GM18526 (cell line): ENCODE measurements around the gene HIF1A.

ENCODE experiments used
- POLR2A ChIP-seq: IDR thresholded peaks from 3 replicates; pipeline ENCODE4 v1.6.1; 2011; ENCODE audit not compliant: insufficient read length; ENCODE audit errors: extremely low read depth

The HIF1A gene

GRCh38 chr14:61698206-61698980, 3.1 kb downstream of the HIF1A start:
- no peak for TF ChIP-seq POLR2A

GRCh38 chr14:61699027-61699426, 3.7 kb downstream of the HIF1A start:
- no peak for TF ChIP-seq POLR2A

- no peak for TF ChIP-seq POLR2A
Observed at GRCh38 chr14:61700104-61700886, 5.0 kb downstream of the HIF1A start.

- TF ChIP-seq POLR2A = no peak
Observed at GRCh38 chr14:61701946-61702345, 6.6 kb downstream of the HIF1A start.

GRCh38 chr14:61703342-61704129, 8.2 kb downstream of the HIF1A start:
- TF ChIP-seq POLR2A = no peak

- no peak for TF ChIP-seq POLR2A
Observed at GRCh38 chr14:61704554-61704953, 9.2 kb downstream of the HIF1A start.

- TF ChIP-seq POLR2A = no peak
Observed at GRCh38 chr14:61705017-61705416, 9.7 kb downstream of the HIF1A start.

- TF ChIP-seq POLR2A = no peak
Observed at GRCh38 chr14:61706096-61706690, 10.9 kb downstream of the HIF1A start.

GRCh38 chr14:61710853-61711817, 15.8 kb downstream of the HIF1A start:
- no peak for TF ChIP-seq POLR2A

- TF ChIP-seq POLR2A = no peak
Observed at GRCh38 chr14:61712137-61712536, 16.8 kb downstream of the HIF1A start.

GRCh38 chr14:61713724-61714437, 18.6 kb downstream of the HIF1A start:
- no peak for TF ChIP-seq POLR2A

- no peak for TF ChIP-seq POLR2A
Observed at GRCh38 chr14:61716956-61717355, 21.6 kb downstream of the HIF1A start.

- TF ChIP-seq POLR2A = no peak
Observed at GRCh38 chr14:61718039-61718438, 22.7 kb downstream of the HIF1A start.
